ENCODE results near the gene CYREN.

GRCh38 chr7:135194494-135195095 lies 24.1 kb upstream of the CYREN start:
- TF ChIP-seq CTCF (IDR thresholded peaks at IDR 0.05; ENCODE audit: insufficient read depth, low read length, poor library complexity, severe bottlenecking) (no peak), EZH2phosphoT487 (conservative IDR thresholded peaks at IDR 0.05; ENCODE audit: low read length) (no peak)
